ENCODE measurements around the gene NDUFC2. TPM values are rescaled to one million over a fixed set of nuclear protein-coding genes. Genes with fewer than 3 reads are reported as not detected.

The NDUFC2 gene
- total and polyA plus RNA-seq, 7 donors: 55.9 to 246 (median 109) TPM

- H3K27ac ChIP-seq: no peak overlapping the region
- H3K4me3 ChIP-seq: no peak overlapping the region
- intact Hi-C loops (cut with DNase I): no loop called here
- H3K27me3 ChIP-seq: no peaks in the 10 kb centered on the region
- TF ChIP-seq CTCF (IDR thresholded peaks at IDR 0.05) (no peak), POLR2A (IDR thresholded peaks at IDR 0.05) (no peak), POLR2AphosphoS5 (IDR thresholded peaks at IDR 0.05) (no peak), EP300 (IDR thresholded peaks at IDR 0.05) (no peak)
- DNase-seq: no peak
- peaks cover 0 to 24% (median 15%) of the 10 kb centered on the region in 4 donors for H3K4me1 ChIP-seq
- H3K9me3 ChIP-seq: no peaks in the 10 kb centered on the region
- no peaks in the 10 kb centered on the region for H3K36me3 ChIP-seq
- 22 to 67% methylated on average over 8 of the region's 8 CpGs for WGBS, 2 donors
These were observed 40.9 kb downstream of the NDUFC2 start for GRCh38 chr11:78038697-78039313.

- H3K9me3 ChIP-seq: no peaks in the 10 kb centered on the region
- H3K4me1 ChIP-seq: peaks cover 0 to 24% (median 15%) of the 10 kb centered on the region in 4 donors
- no peak overlapping the region for H3K27ac ChIP-seq
- 77 to 83% methylated on average over 9 of the region's 9 CpGs for WGBS, 2 donors
- no peaks in the 10 kb centered on the region for H3K36me3 ChIP-seq
- no peak overlapping the region for H3K4me3 ChIP-seq
- no peak for DNase-seq
- no peaks in the 10 kb centered on the region for H3K27me3 ChIP-seq
- TF ChIP-seq POLR2AphosphoS5 (IDR thresholded peaks at IDR 0.05): no peak
- TF ChIP-seq EP300 (IDR thresholded peaks at IDR 0.05): no peak
- no peak for TF ChIP-seq CTCF (IDR thresholded peaks at IDR 0.05)
- TF ChIP-seq POLR2A (IDR thresholded peaks at IDR 0.05): no peak
- intact Hi-C loops (cut with DNase I): no loop called here
These were observed 41.6 kb downstream of the NDUFC2 start for GRCh38 chr11:78037825-78038620.

GRCh38 chr11:78037056-78037455 is 42.6 kb downstream of the NDUFC2 start:
- no peak for DNase-seq

GRCh38 chr11:78036313-78036712 is 43.3 kb downstream of the NDUFC2 start:
- TF ChIP-seq POLR2A (IDR thresholded peaks at IDR 0.05) (no peak), POLR2AphosphoS5 (IDR thresholded peaks at IDR 0.05) (no peak), EP300 (IDR thresholded peaks at IDR 0.05) (no peak), CTCF (IDR thresholded peaks at IDR 0.05) (no peak)
- Histone ChIP-seq H3K9me3 (no peaks in the 10 kb centered on the region), H3K4me3 (no peak overlapping the region), H3K36me3 (no peaks in the 10 kb centered on the region), H3K4me1 (peaks cover 0 to 35% (median 18%) of the 10 kb centered on the region in 4 donors), H3K27ac (no peak overlapping the region), H3K27me3 (no peaks in the 10 kb centered on the region)
- WGBS, 2 donors: 83 to 93% methylated on average over 3 of the region's 3 CpGs
- intact Hi-C loops (cut with DNase I): no loop called here
- no peak for DNase-seq

More at GRCh38 chr11:78037056-78037455, 42.6 kb downstream of the NDUFC2 start:
- Histone ChIP-seq H3K36me3 (no peaks in the 10 kb centered on the region), H3K4me3 (no peak overlapping the region), H3K27ac (no peak overlapping the region), H3K27me3 (no peaks in the 10 kb centered on the region), H3K4me1 (peaks cover 0 to 27% (median 15%) of the 10 kb centered on the region in 4 donors), H3K9me3 (no peaks in the 10 kb centered on the region)
- intact Hi-C loops (cut with DNase I): no loop called here
- TF ChIP-seq CTCF (IDR thresholded peaks at IDR 0.05): no peak
- TF ChIP-seq POLR2A (IDR thresholded peaks at IDR 0.05): no peak
- TF ChIP-seq EP300 (IDR thresholded peaks at IDR 0.05): no peak
- TF ChIP-seq POLR2AphosphoS5 (IDR thresholded peaks at IDR 0.05): no peak
- 14 to 65% methylated on average over 3 of the region's 3 CpGs for WGBS, 2 donors

Measured in sigmoid colon (tissue), 7 donors.